NCI-H510A (cell line): ENCODE data around the gene RPL39.
"Not testable (repeated sequence)": the region's sequence is repeated elsewhere in the genome, so short reads cannot be mapped to it uniquely, and the experiment has no call there.

Experiments used
- DNase-seq: peaks from one replicate; lab custom pipeline; 2025; lab: John Stamatoyannopoulos, UW

RPL39 gene

DNA sequence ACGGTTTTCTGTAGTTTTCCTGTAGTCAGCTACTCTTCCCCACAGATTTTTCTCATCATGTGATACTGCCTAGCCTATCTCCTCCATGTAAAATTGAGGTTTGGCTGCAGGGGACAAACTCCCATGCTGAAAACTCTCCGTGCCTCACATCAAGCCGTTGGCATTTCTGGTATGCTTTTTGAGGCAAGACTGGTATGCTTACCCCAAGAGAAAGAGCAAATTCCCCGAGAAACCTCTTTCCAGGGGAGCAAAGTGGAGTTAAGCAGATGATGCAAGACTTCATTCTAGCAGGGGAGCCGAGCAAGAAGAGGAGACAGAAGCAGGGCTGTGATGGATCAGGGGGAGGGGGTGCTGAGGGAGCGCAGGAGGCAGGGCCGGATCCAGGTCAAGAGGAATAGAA, 28.2 kb downstream of the RPL39 start:
- no peak for DNase-seq

DNA sequence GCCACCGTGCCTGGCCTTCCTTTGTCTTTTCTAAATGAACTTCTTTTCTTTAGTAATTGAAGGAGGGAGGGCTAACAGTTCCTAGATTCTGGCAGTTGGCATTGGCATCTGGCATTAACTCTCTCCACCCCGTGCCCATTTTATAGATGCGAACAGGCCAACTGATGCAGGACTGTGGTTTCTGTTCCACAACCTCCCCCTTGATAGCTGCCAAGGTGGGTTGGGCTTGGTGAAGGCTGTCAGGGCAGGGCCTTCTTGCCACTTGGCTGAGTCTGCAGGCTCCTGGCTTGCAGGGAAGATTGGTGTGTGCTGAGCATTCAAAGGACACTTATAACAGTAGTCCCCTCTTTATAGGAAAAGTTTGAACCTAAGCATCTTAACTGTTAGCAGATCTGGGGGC, 28.7 kb downstream of the RPL39 start:
- DNase-seq, result no peak

DNA sequence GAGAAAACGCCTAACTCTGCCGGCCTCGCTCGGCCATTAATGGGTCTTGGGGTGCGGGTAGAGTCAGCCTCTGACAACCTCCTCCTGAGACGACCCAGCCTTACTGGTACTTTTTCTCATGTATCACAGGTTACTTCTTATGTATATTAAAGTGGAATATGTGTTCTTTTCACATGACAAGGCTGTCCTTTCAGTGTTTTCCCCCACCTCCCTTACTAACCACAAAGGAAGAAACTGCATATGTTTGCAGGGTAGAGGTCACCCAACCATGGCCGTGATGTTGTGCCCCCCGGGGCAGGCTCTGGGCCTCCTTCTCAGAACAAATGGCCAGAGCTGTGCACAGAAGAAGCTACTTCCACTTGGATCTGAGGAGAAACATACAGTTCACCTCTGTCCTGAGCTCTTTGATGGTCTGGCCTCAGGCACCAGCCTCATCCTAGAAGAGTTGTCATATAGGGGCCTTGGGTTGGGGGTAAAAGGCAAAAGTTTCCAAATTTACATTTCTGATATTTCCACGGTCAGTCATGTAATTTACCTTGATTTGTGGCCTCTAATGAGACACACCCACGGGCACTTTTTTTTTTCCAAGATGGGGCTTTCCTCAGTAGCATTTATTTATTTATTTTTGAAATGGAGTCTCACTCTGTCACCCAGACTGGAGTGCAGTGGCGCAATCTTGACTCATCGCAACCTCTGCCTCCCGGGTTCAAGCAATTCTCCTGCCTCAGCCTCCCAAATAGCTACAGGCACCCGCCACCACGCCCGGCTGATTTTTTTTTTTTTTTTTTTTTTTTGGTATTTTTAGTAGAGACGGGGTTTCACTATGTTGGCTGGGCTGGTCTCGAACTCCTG, 31.2 kb downstream of the RPL39 start:
- no peak for DNase-seq

DNA sequence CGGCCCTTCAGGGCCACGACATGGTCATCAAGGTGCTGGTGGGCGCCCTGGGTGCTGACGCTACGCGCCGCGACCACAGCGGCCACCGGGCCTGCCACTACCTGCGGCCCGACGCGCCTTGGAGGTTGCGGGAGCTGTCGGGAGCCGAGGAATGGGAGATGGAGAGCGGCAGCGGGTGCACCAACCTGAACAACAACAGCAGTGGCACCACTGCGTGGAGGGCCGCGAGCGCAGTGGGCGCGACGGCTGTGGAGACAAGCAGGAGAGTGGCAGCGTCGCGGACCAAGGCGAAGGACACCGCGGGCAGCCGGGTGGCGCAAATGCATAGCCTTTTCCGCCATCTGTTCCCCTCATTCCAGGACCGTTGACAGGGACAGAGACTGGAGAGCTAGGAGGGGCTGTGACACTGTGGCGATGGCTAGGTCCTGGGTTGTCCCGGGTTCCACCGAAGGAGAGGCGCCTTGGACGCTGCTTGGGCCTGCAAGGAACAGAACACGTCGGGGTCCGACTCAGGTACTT, 32.1 kb downstream of the RPL39 start:
- DNase-seq, result no peak

DNA sequence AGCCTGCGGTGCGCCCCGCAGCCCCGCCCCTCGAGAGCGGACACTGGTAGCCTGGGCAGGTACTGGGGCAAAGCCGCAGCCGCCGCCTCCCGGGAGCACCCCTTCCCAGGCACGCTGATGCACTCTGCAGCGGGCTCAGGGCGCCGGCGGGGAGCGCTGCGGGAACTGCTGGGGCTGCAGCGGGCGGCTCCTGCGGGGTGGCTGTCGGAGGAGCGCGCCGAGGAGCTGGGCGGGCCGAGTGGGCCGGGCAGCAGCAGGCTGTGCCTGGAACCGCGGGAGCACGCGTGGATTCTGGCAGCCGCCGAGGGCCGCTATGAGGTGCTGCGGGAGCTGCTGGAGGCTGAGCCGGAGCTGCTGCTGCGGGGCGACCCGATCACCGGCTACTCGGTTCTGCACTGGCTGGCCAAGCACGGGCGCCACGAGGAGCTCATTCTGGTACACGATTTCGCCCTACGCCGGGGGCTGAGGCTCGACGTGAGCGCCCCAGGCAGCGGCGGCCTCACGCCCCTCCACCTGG, 32.6 kb downstream of the RPL39 start:
- no peak for DNase-seq

DNA sequence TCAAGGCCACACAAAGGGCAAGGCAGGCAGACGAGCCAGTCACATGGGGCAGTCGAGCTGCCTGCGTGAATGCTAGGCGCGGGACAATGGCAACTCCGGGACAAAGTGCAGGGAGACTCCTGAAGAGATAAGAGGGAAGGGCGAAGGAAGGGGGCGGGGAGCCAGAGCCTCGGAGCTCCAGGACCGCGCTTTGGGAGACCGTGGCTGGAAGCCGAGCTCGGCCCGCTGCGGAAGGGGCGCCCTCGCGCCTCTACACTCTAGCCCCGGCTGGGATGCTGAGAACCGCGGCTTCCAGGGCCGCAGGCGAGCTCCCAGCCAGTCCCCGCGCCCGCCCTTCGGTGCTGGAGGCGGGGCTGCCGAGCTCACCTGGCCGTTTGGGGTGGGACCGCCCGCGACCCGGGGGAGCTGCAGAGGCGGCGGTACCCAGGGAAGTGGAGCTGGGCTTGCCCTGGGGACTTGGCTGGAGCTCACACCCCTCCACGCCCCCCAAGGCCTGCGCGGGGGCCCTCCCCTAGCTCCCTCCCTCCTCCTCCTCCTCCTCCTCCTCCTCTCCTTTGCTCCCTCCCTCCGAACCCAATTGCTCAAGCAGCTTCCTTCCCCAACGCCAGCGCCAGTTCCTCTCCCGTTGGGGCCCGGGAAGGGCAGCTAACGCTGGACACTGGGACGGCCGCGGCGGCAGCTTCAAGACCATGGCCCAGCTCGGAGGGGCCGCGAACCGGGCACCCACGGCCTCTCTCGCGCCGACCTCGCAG, 33.3 kb downstream of the RPL39 start, which contains the start of gene SOWAHD:
Gene SOWAHD (plus strand): TSS at position 610 of the 752 bp plus-strand sequence. CDS start 80 bp downstream, at position 690.
- DNase-seq, result peak; percentile 57

DNA sequence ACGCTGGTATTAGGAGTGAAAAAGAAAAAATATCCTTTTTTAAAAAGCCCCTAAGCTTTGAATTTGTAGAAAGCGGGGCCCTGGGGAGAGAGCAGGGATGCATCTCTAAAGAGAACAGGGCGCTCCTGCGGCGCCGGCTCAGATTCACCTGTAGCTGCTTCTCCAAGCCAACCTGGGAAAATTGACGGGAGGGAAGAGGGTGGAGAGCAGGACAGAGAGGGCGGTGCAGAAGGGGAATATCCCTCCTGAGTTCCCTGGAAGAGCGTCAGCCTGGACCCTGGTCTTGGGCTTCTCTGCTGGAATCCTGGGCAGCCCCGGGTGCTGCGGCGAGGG, 33.8 kb downstream of the RPL39 start:
- peak; percentile 45 for DNase-seq

DNA sequence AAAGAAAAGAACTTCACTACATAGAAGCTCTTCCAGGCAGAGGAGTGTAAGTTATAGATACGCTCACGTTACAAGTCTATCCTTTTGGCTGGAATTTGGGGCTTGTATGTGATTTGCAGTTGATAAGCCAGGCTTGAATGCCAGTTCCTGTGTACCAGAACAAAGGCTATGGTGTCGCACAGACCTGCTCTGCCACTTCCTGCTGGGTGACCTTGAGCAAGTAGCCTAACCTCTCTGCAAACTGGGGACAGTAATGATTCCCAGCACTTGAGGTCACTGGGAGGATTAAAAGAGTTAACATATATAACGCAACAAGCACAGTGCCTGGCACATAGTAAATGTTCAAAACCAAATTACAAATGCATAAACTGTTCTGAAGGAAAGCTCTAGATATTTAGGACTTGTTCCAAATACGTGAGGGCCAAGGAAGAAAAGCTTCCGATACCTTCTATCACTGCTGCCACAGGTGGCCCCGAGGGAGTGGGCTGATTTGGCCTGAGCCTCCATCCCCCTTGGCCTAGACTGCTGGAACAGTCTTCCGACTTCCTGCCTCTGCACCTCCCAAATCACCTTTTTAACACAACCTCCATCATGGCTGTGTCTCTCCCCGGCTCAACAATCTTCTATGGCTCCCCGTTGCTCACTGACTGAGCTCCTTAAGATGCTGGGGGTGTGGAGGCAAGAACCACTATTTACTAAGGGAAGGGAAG, 34.3 kb downstream of the RPL39 start:
- no peak for DNase-seq

DNA sequence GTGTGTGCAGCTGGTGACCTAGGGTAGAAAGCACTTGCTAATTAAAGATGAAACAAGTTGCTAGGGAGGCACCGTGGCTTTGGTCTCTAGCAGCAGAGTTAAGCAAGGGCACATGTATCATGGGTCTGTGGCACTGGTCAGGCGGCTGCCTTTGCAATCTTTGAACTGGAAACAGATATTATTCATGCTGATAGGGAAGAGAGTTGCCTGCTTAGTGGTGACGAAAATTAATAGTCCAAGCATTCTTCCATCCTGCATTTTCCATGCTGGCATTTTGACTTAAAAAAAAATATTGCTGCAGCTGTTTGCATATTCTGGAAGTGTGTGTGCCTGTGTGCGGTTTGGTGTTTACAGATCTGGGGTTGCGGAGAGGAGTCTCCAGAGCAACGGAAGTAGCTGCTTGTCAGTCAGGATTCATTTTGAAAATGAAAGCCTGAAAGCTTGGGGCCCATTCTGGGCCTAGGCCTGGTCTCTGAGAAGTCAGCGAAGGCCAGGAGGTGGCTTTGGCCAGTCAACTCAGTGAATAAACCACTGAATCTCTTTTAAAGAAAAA, 35.4 kb downstream of the RPL39 start:
- DNase-seq, result no peak

DNA sequence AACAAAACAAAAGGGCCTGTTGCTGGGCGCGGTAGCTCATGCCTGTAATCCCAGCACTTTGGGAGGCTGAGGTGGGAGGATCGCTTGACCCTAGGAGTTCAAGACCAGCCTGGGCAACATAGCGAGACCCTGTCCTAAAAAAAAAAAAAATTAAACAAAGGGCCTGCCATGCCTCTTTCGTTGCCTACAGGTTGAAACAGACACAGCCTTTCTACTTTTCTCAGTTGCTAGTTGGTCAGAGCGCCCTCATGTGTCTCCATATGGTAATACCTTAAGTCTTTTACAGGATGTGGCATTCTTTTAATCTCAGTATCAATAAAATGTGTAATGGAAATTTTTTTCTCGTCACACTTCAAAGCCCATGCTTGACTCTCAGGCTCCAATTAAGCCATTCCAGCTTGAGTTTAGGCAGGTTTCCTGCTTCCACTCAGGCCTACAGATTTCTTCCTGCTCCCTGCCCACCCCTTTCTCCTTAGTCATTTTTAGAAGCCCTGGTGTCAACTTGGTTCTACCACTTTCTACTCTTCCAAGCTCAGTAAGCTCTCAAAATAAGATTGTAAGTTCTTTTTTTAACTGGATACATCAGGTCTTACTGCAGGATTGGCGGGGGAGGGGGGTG, 37.7 kb downstream of the RPL39 start:
- DNase-seq, result no peak

DNA sequence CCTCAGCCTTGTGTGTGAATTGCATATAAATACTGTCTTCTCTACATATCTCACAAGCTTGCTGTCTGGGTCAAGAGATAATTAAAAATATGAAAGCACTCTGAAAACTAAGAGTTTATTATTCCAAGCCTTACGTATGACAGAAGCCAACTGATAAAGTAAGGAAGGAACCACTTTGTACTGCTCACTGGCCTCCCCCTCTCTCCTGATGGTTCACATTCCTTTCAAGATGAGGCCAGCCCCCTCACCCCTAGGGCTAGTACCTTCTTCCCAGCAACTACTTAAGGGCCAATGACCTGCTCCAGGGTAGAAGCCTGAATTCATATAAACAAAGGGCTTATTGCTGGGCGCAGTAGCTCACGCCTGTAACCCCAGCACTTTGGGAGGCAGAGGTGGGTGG, 38.4 kb downstream of the RPL39 start:
- DNase-seq, result no peak

DNA sequence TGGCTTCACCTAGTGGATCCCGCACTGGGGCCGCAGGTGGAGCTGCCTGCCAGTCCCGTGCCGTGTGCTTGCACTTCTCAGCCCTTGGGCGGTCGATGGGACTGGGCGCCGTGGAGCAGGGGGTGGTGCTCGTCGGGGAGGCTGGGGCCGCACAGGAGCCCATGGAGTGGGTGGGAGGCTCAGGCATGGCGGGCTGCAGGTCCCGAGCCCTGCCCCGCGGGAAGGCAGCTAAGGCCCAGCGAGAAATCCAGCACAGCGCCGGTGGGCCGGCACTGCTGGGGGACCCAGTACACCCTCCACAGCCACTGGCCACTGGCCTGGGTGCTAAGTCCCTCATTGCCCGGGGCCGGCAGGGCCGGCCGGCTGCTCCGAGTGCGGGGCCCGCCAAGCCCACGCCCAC, 40.7 kb downstream of the RPL39 start:
- not testable (repeated sequence) for DNase-seq

DNA sequence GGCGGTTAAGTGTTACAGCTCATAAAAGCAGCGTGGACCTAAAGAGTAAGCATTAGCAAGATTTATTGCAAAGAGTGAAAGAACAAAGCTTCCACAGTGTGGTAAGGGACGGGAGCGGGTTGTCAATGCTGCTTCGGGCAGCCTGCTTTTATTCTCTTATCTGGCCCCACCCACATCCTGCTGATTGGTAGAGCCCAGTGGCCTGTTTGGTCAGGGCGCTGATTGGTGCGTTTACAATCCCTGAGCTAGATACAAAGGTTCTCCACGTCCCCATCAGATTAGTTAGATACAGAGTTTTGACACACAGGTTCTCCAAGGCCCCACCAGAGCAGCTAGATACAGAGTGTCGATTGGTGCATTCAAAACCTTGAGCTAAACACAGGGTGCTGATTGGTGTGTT, 41.3 kb downstream of the RPL39 start:
- not testable (repeated sequence) for DNase-seq

DNA sequence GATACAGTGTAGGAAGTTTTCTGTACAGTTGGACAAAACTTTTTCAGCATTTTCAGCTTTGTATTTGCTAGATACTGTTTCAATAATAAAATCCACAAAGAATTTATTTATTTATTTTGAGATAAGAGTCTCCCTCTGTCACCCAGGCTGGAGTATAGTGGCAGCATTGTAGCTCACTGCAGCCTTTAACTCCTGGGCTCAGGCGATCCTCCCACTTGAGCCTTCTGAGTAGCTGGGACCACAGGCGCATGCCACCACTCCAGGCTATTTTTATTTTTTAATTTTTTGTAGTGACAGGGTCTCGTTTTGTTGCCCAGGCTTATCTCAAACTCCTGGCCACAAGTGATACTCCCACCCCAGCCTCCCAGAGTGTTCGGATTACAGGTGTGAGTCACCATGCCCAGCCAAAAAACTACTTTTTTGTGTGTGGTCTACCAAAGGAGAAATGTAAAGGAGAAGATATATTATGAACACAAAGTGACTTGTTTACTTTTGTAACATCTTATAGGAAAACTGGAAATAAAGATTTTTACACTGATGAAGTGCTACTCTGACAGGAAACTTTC, 46.1 kb downstream of the RPL39 start:
- no peak for DNase-seq

DNA sequence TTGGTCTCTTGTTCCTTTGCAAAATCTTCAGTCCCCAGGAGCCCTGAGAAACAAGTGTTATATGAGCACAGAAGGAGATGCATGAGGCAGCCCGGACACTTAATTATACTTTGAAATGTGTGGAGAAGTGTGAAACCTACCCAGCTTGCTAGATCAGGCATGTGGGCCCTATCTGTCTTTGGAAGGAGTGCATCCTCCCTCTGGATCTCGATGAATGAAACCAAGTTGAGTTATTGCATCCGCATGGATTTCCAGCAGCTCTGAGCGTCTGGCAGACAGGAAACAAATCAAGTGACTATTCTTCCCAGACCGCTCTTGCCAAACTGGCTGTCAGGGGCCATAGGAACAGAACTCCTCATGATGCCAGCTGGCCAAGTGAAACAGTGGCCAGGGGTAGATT, 52.7 kb downstream of the RPL39 start:
- DNase-seq, result no peak
